IMR-90 (cell line): ENCODE measurements around the gene NPR3. TPM values are rescaled to one million over a fixed set of nuclear protein-coding genes. Genes with fewer than 3 reads are reported as not detected.

Source experiments
- ATAC-seq: fragments of 200-7000 bp; cut with Tn5 transposase; 2 replicates; pipeline ENCODE4 v1.9.1; 2020; ENCODE audit warnings: low read depth, mild to moderate bottlenecking, moderate library complexity
- BruUV-seq: library from RNA; stranded (reverse); fragments of 400-500 nt; replicated peaks from 2 replicates; lab custom pipeline; 2021; lab: Mats Ljungman, UMichigan
- CTCF ChIA-PET: fragments of 300-600 bp; formaldehyde crosslinking; extraction: SDS; loops from one replicate; lab custom pipeline; 2021; ENCODE audit warnings: antibody characterized with exemption; lab: Yijun Ruan, JAX
- POLR2A ChIA-PET: fragments of 300-600 bp; sonication (Branson Sonifier 250); formaldehyde crosslinking; loops from one replicate; lab custom pipeline; 2022; ENCODE audit warnings: antibody characterized with exemption; ENCODE audit not compliant: unreplicated experiment; lab: Charles Lee
- DNase-seq: peaks from one replicate; pipeline ENCODE4 v3.0.0; 2013
- H2AFZ ChIP-seq: replicated peaks from 2 replicates; pipeline ENCODE3; 2013; ENCODE audit warnings: low read length, mild to moderate bottlenecking; ENCODE audit not compliant: poor library complexity
- H2AK5ac ChIP-seq: 2 replicates; pipeline ENCODE4 v1.6.1; 2013; ENCODE audit warnings: low read depth, low read length, inconsistent platforms
- H2AK9ac ChIP-seq: replicated peaks from 2 replicates; pipeline ENCODE3; 2013; ENCODE audit warnings: mild to moderate bottlenecking, low read depth, low read length, moderate library complexity; ENCODE audit not compliant: poor library complexity
- H2BK120ac ChIP-seq: 2 replicates; pipeline ENCODE4 v1.6.1; 2013; ENCODE audit warnings: low read depth, low read length, inconsistent platforms
- H2BK15ac ChIP-seq: 3 replicates; pipeline ENCODE4 v1.6.1; 2013; ENCODE audit warnings: low read depth, low read length, inconsistent platforms
- H2BK20ac ChIP-seq: 2 replicates; pipeline ENCODE4 v1.6.1; 2013; ENCODE audit warnings: low read depth, mild to moderate bottlenecking, inconsistent platforms, low read length, moderate library complexity
- H2BK5ac ChIP-seq: 2 replicates; pipeline ENCODE4 v1.6.1; 2013; ENCODE audit warnings: mild to moderate bottlenecking, low read depth, low read length, inconsistent platforms; ENCODE audit not compliant: poor library complexity, severe bottlenecking
- H3K14ac ChIP-seq: replicated peaks from 2 replicates; pipeline ENCODE4 v1.6.1; 2013; ENCODE audit warnings: low read depth, low read length, inconsistent platforms
- H3K18ac ChIP-seq: 2 replicates; pipeline ENCODE4 v1.6.1; 2013; ENCODE audit warnings: low read depth, low read length, control low read depth
- H3K23ac ChIP-seq: 2 replicates; pipeline ENCODE4 v1.6.1; 2013; ENCODE audit warnings: low read depth, low read length, inconsistent platforms
- H3K27ac ChIP-seq: 2 replicates; pipeline ENCODE4 v1.5.1; 2013; ENCODE audit warnings: mild to moderate bottlenecking, control low read depth, low read length; ENCODE audit not compliant: insufficient read depth
- H3K27me3 ChIP-seq: 2 replicates; pipeline ENCODE4 v1.6.1; 2013; ENCODE audit warnings: low read length; ENCODE audit not compliant: control insufficient read depth, insufficient read depth
- H3K36me3 ChIP-seq: 2 replicates; pipeline ENCODE4 v1.6.1; 2013; ENCODE audit warnings: low read length, mixed read lengths; ENCODE audit not compliant: control insufficient read depth, insufficient read depth
- H3K4ac ChIP-seq: 2 replicates; pipeline ENCODE4 v1.6.1; 2013; ENCODE audit warnings: low read depth, low read length, inconsistent platforms
- H3K4me1 ChIP-seq: 2 replicates; pipeline ENCODE4 v1.6.1; 2013; ENCODE audit warnings: low read length, mixed read lengths; ENCODE audit not compliant: control insufficient read depth, insufficient read depth
- H3K4me2 ChIP-seq: 2 replicates; pipeline ENCODE4 v1.6.1; 2013; ENCODE audit warnings: low read depth, mild to moderate bottlenecking, control low read depth, low read length, moderate library complexity
- H3K4me3 ChIP-seq: 2 replicates; pipeline ENCODE4 v1.5.1; 2013; ENCODE audit warnings: low read depth, mild to moderate bottlenecking, control low read depth, low read length, moderate library complexity; ENCODE audit not compliant: insufficient read depth
- H3K56ac ChIP-seq: 2 replicates; pipeline ENCODE4 v1.6.1; 2013; ENCODE audit warnings: low read length, inconsistent platforms; ENCODE audit not compliant: insufficient read depth; ENCODE audit errors: extremely low read depth
- H3K79me1 ChIP-seq, 2 experiments: 2 replicates each; pipeline ENCODE4 v1.6.1; 2013; ENCODE audit warnings: low read length in 2 of 2, inconsistent platforms in 1 of 2, low read depth in 1 of 2
- H3K9ac ChIP-seq: 2 replicates; pipeline ENCODE4 v1.6.1; 2013; ENCODE audit warnings: low read depth, low read length, control low read depth
- H3K9me1 ChIP-seq: 2 replicates; pipeline ENCODE4 v1.6.1; 2013; ENCODE audit warnings: low read length, inconsistent platforms; ENCODE audit not compliant: insufficient read depth
- H3K9me3 ChIP-seq: 2 replicates; pipeline ENCODE4 v1.6.1; 2013; ENCODE audit warnings: low read length; ENCODE audit not compliant: control insufficient read depth, insufficient read depth
- H4K20me1 ChIP-seq: 2 replicates; pipeline ENCODE4 v1.6.1; 2013; ENCODE audit warnings: low read length, inconsistent platforms; ENCODE audit not compliant: insufficient read depth
- H4K5ac ChIP-seq: 2 replicates; pipeline ENCODE4 v1.6.1; 2013; ENCODE audit warnings: mild to moderate bottlenecking, low read depth, low read length, control low read depth
- H4K8ac ChIP-seq, 2 experiments: 2 replicates each; pipeline ENCODE4 v1.6.1; 2013; ENCODE audit warnings: low read depth in 2 of 2, low read length in 2 of 2, control low read depth in 1 of 2, inconsistent platforms in 1 of 2
- H4K91ac ChIP-seq: 2 replicates; pipeline ENCODE4 v1.6.1; 2013; ENCODE audit warnings: low read depth, low read length, inconsistent platforms; ENCODE audit not compliant: insufficient read depth
- BHLHE40 ChIP-seq: fragments of 150-350 bp; IDR thresholded peaks from 2 replicates; pipeline ENCODE4 v1.6.1; 2016; ENCODE audit warnings: mild to moderate bottlenecking, low read depth, low read length
- CHD1 ChIP-seq: IDR thresholded peaks from 2 replicates; pipeline ENCODE4 v1.6.1; 2012; ENCODE audit warnings: low read depth, low read length, improper control_type of control experiment
- CTCF ChIP-seq: conservative IDR thresholded peaks from 2 replicates; pipeline ENCODE4 v1.5.1; 2012; ENCODE audit warnings: mild to moderate bottlenecking, low read depth, low read length, improper control_type of control experiment
- SMC3 ChIP-seq: fragments of 150-350 bp; IDR thresholded peaks from 2 replicates; pipeline ENCODE4 v1.6.1; 2016; ENCODE audit warnings: low read depth, mild to moderate bottlenecking, antibody characterized with exemption, low read length, moderate library complexity
- dilution Hi-C: fragments of 300-500 bp; cut with HindIII; formaldehyde crosslinking; loops from one replicate; pipeline ENCODE4 v1.14.3; 2018; ENCODE audit warnings: low sequenced_read_pairs; ENCODE audit not compliant: unreplicated experiment
- in situ Hi-C: fragments of 300-500 bp; cut with MboI; formaldehyde crosslinking; loops from 3 replicates; pipeline ENCODE4 v1.14.3; 2019; ENCODE audit warnings: low sequenced_read_pairs, inconsistent platforms, mixed read lengths
- intact Hi-C: fragments of 100-400 bp; cut with micrococcal nuclease; formaldehyde crosslinking; loops from 2 replicates; pipeline ENCODE4 v1.10.0; 2022
- polyA plus RNA-seq, 3 experiments: library from polyadenylated mRNA; depleted of rRNA; stranded (reverse); fragments of >200 nt; gene quantifications; 2 replicates each; pipeline ENCODE4 v1.2.3, GENCODE V29; 2012; ENCODE audit warnings: low replicate concordance in 1 of 3
- total RNA-seq: library from RNA; depleted of rRNA; stranded (reverse); fragments of >200 nt; gene quantifications from 2 replicates; pipeline ENCODE4 v1.2.3, GENCODE V29; 2012

NPR3 gene
- total and polyA plus RNA-seq, 2 of the 4 experiments (the other 2 are of a cell fraction) = 24.6 to 88.2 TPM

- no peak overlapping the region for H2AK5ac ChIP-seq
- no peaks in the 10 kb centered on the region for H3K9me1 ChIP-seq
- no peak overlapping the region for H3K14ac ChIP-seq
- H4K91ac ChIP-seq = no peak overlapping the region
- H2AFZ ChIP-seq = no peak overlapping the region
- H3K9me3 ChIP-seq = no peaks in the 10 kb centered on the region
- dilution Hi-C loops = no loop called here
- no peaks in the 10 kb centered on the region for H4K20me1 ChIP-seq
- H3K23ac ChIP-seq = no peak overlapping the region
- H2BK15ac ChIP-seq = no peak overlapping the region
- no peak overlapping the region for H3K27ac ChIP-seq
- no peak overlapping the region for H2BK20ac ChIP-seq
- intact Hi-C loops = no loop called here
- CTCF ChIA-PET = no interaction called here
- no peak for ATAC-seq
- 0 out of 2 replicates have a peak overlapping the region, but pooled peaks have one; percentile 26 for H2BK120ac ChIP-seq
- H3K4me2 ChIP-seq = no peak overlapping the region; the same call in 1 of the 2 replicates
- H3K79me1 ChIP-seq = no peaks in the 10 kb centered on the region
- no peak overlapping the region for H3K4ac ChIP-seq
- TF ChIP-seq CHD1 (no peak), SMC3 (no peak), BHLHE40 (no peak), CTCF (no peak)
- no peak overlapping the region for H3K56ac ChIP-seq
- no peak overlapping the region for H2BK5ac ChIP-seq
- no peak overlapping the region for H2AK9ac ChIP-seq
- no TSS peak for BruUV-seq
- POLR2A ChIA-PET = no interaction called here
- peak overlapping the region; percentile 10; the same call in 1 of the 2 replicates for H3K18ac ChIP-seq
- H3K4me1 ChIP-seq = peaks cover 6% of the 10 kb centered on the region
- H3K27me3 ChIP-seq = no peaks in the 10 kb centered on the region
- H3K4me3 ChIP-seq = no peak overlapping the region
- no peak overlapping the region; the same call in 1 of the 2 replicates for H4K5ac ChIP-seq
- in situ Hi-C loops = no loop called here
- H3K36me3 ChIP-seq = no peaks in the 10 kb centered on the region
- H4K8ac ChIP-seq = no peak overlapping the region
- DNase-seq = no peak
- H3K9ac ChIP-seq = no peak overlapping the region
Measured at GRCh38 chr5:32814141-32814540, 103.0 kb downstream of the NPR3 start.
